PC-3 (cell line): ENCODE results near the gene SCN5A.

Experiments
- EZH2 ChIP-seq: fragments of 300-600 bp; sonication (generic); IDR thresholded peaks from one replicate; pipeline ENCODE4 v1.6.1; 2017; ENCODE audit warnings: antibody characterized with exemption, mild to moderate bottlenecking, low read length; ENCODE audit not compliant: unreplicated experiment
- TF ChIP-seq, protein P1 (sequence below): fragments of 300-600 bp; sonication (generic); conservative IDR thresholded peaks from 2 replicates; pipeline ENCODE4 v1.5.1; 2017; ENCODE audit warnings: antibody characterized with exemption, low read depth, mild to moderate bottlenecking, low read length

DNA sequence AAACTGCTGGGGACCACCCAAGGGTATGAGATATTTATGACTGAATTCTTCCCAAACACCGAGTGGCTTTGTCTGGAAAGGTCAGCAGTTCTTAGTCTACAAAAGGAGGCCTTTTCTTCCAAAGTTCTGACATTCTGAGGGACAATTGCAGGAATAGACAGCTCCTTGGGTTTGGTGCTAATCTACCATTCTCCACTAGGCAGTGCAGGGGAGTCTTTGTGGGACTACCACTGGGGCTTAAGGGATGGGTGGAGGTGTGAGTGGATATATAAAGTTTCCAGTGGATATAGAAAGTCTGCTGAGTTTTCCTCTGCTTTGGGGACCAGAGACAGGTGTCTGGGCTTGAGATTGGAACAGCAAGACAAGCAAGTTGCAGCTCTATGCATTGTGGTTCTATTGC is 90.6 kb downstream of the SCN5A start:
- TF ChIP-seq, protein P1, sequence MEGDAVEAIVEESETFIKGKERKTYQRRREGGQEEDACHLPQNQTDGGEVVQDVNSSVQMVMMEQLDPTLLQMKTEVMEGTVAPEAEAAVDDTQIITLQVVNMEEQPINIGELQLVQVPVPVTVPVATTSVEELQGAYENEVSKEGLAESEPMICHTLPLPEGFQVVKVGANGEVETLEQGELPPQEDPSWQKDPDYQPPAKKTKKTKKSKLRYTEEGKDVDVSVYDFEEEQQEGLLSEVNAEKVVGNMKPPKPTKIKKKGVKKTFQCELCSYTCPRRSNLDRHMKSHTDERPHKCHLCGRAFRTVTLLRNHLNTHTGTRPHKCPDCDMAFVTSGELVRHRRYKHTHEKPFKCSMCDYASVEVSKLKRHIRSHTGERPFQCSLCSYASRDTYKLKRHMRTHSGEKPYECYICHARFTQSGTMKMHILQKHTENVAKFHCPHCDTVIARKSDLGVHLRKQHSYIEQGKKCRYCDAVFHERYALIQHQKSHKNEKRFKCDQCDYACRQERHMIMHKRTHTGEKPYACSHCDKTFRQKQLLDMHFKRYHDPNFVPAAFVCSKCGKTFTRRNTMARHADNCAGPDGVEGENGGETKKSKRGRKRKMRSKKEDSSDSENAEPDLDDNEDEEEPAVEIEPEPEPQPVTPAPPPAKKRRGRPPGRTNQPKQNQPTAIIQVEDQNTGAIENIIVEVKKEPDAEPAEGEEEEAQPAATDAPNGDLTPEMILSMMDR, result no peak
- TF ChIP-seq EZH2, result no peak
